Measurements from ENCODE around the gene CDC6. TPM values are rescaled to one million over a fixed set of nuclear protein-coding genes. Genes with fewer than 3 reads are reported as not detected.

Gene CDC6
- total and polyA plus RNA-seq, 2 donors (not counting 3 experiments of a cell fraction or from before 2014, with no cell fraction given): 15.5 to 55.2 TPM

DNA sequence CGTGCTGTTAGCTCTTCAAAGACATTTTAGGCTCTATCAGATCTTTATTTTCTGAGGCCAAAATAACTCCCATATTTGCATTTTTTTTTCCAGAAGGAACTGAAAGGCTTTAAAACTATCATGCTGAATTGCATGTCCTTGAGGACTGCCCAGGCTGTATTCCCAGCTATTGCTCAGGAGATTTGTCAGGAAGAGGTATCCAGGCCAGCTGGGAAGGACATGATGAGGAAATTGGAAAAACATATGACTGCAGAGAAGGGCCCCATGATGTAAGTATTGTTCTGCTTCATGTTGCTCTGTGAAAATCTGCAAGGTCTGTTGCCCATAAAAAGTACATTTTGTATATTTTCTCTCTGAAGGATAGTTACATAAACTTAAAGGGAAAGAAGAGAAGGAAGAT lies 5.7 kb downstream of the CDC6 start:
- TF ChIP-seq EZH2 (IDR thresholded peaks at IDR 0.05; ENCODE audit: borderline replicate concordance, low read depth, low read length, severe bottlenecking) (no peak), JUN (IDR thresholded peaks at IDR 0.05; ENCODE audit: borderline replicate concordance, insufficient read depth, insufficient read length, low read depth) (no peak), POLR2AphosphoS5 (IDR thresholded peaks at IDR 0.05; ENCODE audit: insufficient read depth, low read depth, low read length) (no peak), FOS (IDR thresholded peaks at IDR 0.05; ENCODE audit: borderline replicate concordance, insufficient read depth, low read length) (no peak), MYC (IDR thresholded peaks at IDR 0.05; ENCODE audit: low read depth, low read length) (no peak), POLR2A (IDR thresholded peaks at IDR 0.05; ENCODE audit: low read depth, low read length) (no peak), GATA2 (IDR thresholded peaks at IDR 0.05; ENCODE audit: insufficient read depth, insufficient read length, low read depth, low read length) (no peak)
- TF ChIP-seq, protein P1, sequence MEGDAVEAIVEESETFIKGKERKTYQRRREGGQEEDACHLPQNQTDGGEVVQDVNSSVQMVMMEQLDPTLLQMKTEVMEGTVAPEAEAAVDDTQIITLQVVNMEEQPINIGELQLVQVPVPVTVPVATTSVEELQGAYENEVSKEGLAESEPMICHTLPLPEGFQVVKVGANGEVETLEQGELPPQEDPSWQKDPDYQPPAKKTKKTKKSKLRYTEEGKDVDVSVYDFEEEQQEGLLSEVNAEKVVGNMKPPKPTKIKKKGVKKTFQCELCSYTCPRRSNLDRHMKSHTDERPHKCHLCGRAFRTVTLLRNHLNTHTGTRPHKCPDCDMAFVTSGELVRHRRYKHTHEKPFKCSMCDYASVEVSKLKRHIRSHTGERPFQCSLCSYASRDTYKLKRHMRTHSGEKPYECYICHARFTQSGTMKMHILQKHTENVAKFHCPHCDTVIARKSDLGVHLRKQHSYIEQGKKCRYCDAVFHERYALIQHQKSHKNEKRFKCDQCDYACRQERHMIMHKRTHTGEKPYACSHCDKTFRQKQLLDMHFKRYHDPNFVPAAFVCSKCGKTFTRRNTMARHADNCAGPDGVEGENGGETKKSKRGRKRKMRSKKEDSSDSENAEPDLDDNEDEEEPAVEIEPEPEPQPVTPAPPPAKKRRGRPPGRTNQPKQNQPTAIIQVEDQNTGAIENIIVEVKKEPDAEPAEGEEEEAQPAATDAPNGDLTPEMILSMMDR (IDR thresholded peaks at IDR 0.05; ENCODE audit: extremely low read depth in 1 of 2, insufficient read depth in 1 of 2, low read depth in 1 of 2, low read length in 2 of 2): no peak
- TF ChIP-seq, protein P2, sequence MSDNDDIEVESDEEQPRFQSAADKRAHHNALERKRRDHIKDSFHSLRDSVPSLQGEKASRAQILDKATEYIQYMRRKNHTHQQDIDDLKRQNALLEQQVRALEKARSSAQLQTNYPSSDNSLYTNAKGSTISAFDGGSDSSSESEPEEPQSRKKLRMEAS (IDR thresholded peaks at IDR 0.05; ENCODE audit: insufficient read depth, insufficient read length): no peak
- Histone ChIP-seq H3K36me3 (ENCODE audit: control insufficient read depth in 2 of 2, extremely low read depth in 1 of 2, insufficient read depth in 2 of 2, low read length in 2 of 2) (peaks cover 0 to 26% of the 10 kb centered on the region in 2 experiments), H3K9me1 (replicated peaks; ENCODE audit: control insufficient read depth, extremely low read depth, insufficient read depth, low read length) (no peaks in the 10 kb centered on the region), H3K79me2 (ENCODE audit: control insufficient read depth, insufficient read depth, low read length) (peaks cover 16% of the 10 kb centered on the region), H3K4me3 (replicated peaks in 1 of 3; ENCODE audit: insufficient read depth in 1 of 3, low read depth in 1 of 3, low read length in 3 of 3) (no peak overlapping the region), H2AFZ (ENCODE audit: low read depth, low read length) (no peak overlapping the region), H3K27ac (ENCODE audit: insufficient read depth, low read depth, low read length) (no peak overlapping the region), H3K9me3 (replicated peaks; ENCODE audit: control insufficient read depth, insufficient read depth, low read length) (no peaks in the 10 kb centered on the region), H3K9ac (replicated peaks; ENCODE audit: extremely low read depth, insufficient read depth, low read length) (no peak overlapping the region), H3K4me2 (ENCODE audit: insufficient read depth, low read length) (no peak overlapping the region), H3K4me1 (ENCODE audit: control insufficient read depth, extremely low read depth, insufficient read depth, low read length) (peaks cover 11% of the 10 kb centered on the region), H3K27me3 (ENCODE audit: control insufficient read depth in 2 of 2, insufficient read depth in 2 of 2, low read length in 2 of 2) (no peaks in the 10 kb centered on the region), H4K20me1 (replicated peaks; ENCODE audit: control insufficient read depth, extremely low read depth, insufficient read depth, low read length) (no peaks in the 10 kb centered on the region)
- intact Hi-C loops (cut with micrococcal nuclease) (no loop called here), dilution Hi-C loops (cut with MboI; ENCODE audit: extremely low pct_ligation_motif_present, low sequenced_read_pairs) (no loop called here)
- DNase-seq (ENCODE audit: low read depth, low spot score) (no peak), FAIRE-seq (no peak)
- BruUV-seq (replicated peaks): no TSS peak
- ChIA-PET CTCF (interaction anchor here (0.9 to 7.7 kb wide), 8 partner anchors 10 to 183 kb away, joined by 3 to 128 read pairs (median 7); partner anchors contain the start of gene WIPF2), POLR2A (no interaction called here)

All from endothelial cell of umbilical vein (primary cell).